Sigmoid colon (tissue), 7 donors: ENCODE data around the gene CDC14B. TPM values are rescaled to one million over a fixed set of nuclear protein-coding genes. Genes with fewer than 3 reads are reported as not detected.

Experiments used
- DNase-seq: peaks from one replicate; pipeline ENCODE4 v3.0.0-alpha.2; 2019
- H3K27ac ChIP-seq, 4 donors: fragments of 200-600 bp; sonication (generic); one replicate each; pipeline ENCODE4 v1.5.1; 2016 to 2019; ENCODE audit warnings: mild to moderate bottlenecking in 1 of 4
- H3K27me3 ChIP-seq, 3 donors: fragments of 200-600 bp; sonication (generic); one replicate each; pipeline ENCODE4 v1.5.1; 2019; ENCODE audit warnings: mild to moderate bottlenecking in 1 of 3
- H3K36me3 ChIP-seq, 4 donors: fragments of 200-600 bp; sonication (generic); one replicate each; pipeline ENCODE4 v1.5.1; 2016 to 2019
- H3K4me1 ChIP-seq, 4 donors: fragments of 200-600 bp; sonication (generic); one replicate each; pipeline ENCODE4 v1.5.1; 2017 to 2019
- H3K4me3 ChIP-seq, 4 donors: fragments of 200-600 bp; sonication (generic); one replicate each; pipeline ENCODE4 v1.5.1; 2017 to 2019; ENCODE audit warnings: mild to moderate bottlenecking in 2 of 4, moderate library complexity in 1 of 4
- H3K9me3 ChIP-seq, 4 donors: fragments of 200-600 bp in 3 of 4; sonication (generic) in 3 of 4; one replicate each; pipeline versions ENCODE4 v1.5.1 to v1.6.1; 2013 to 2019
- EP300 ChIP-seq, 4 donors: sonication (generic); formaldehyde crosslinking; IDR thresholded peaks; one replicate each; pipeline ENCODE4 v1.6.1; 2017; ENCODE audit warnings: antibody characterized with exemption in 4 of 4
- POLR2A ChIP-seq, 2 donors: fragments of 450-650 bp; IDR thresholded peaks; one replicate each; pipeline ENCODE4 v1.6.1; 2016; ENCODE audit warnings: antibody characterized with exemption in 2 of 2, mild to moderate bottlenecking in 2 of 2, moderate library complexity in 2 of 2
- POLR2AphosphoS5 ChIP-seq, 4 donors: sonication (generic); formaldehyde crosslinking; IDR thresholded peaks; one replicate each; pipeline ENCODE4 v1.6.1; 2017; ENCODE audit warnings: antibody characterized with exemption in 4 of 4
- WGBS, 2 donors: extraction: QIAGEN DNeasy Blood & Tissue Kit; methylation state at CpG; one replicate each; pipeline ENCODE4 v1.1.7; 2013; 5-methylcytosine and 5-hydroxymethylcytosine counted together
- intact Hi-C: fragments of 100-400 bp; cut with DNase I; formaldehyde crosslinking; loops from one replicate; pipeline ENCODE4 v1.15.1; 2023
- polyA plus RNA-seq, 3 donors: library from polyadenylated mRNA; stranded (reverse); fragments of 200-250 nt; gene quantifications; one replicate each; pipeline ENCODE4 v1.2.3, GENCODE V29; 2013
- total RNA-seq, 4 donors: library from RNA; depleted of rRNA; stranded (reverse); fragments of >200 nt; gene quantifications; one replicate each; pipeline ENCODE4 v1.1.0, GENCODE V29; 2016
- TF ChIP-seq, protein P1 (sequence below), 4 experiments: fragments of 450-650 bp in 3 of 4; fragments of 200-600 bp in 1 of 4; IDR thresholded peaks; one replicate each; pipeline ENCODE4 v1.5.1; 2016 to 2019; ENCODE audit warnings: antibody characterized with exemption in 4 of 4, mild to moderate bottlenecking in 3 of 4, moderate library complexity in 2 of 4
- donor health status: healthy with polysubstance abuse.
- donor health status: Bipolar disorder and iron deficiency.
- donor health status: healthy.

Gene CDC14B
- total and polyA plus RNA-seq, 7 donors = 5.6 to 35.7 (median 12.5) TPM

- H3K27me3 ChIP-seq = no peaks in the 10 kb centered on the region
- intact Hi-C loops = no loop called here
- no peaks in the 10 kb centered on the region for H3K36me3 ChIP-seq
- H3K4me1 ChIP-seq = peaks cover 0 to 26% (median 23%) of the 10 kb centered on the region in 4 donors
- 29 to 56% methylated on average over 12 of the region's 12 CpGs for WGBS, 2 donors
- H3K9me3 ChIP-seq = no peaks in the 10 kb centered on the region
- TF ChIP-seq POLR2AphosphoS5 (IDR thresholded peaks at IDR 0.05) (peak; percentile 22 to 80 (median 58)), EP300 (IDR thresholded peaks at IDR 0.05) (peak in 1 of 4 donors; percentile 19), POLR2A (IDR thresholded peaks at IDR 0.05) (no peak)
- peak overlapping the region; percentile 59 to 80 (median 70) for H3K27ac ChIP-seq
- DNase-seq = peak; percentile 82
- H3K4me3 ChIP-seq = peak overlapping the region in 3 of 4 donors; percentile 3 to 12 (median 6)
Measured at GRCh38 chr9:96612105-96612965, 7.3 kb downstream of the CDC14B start.

DNA sequence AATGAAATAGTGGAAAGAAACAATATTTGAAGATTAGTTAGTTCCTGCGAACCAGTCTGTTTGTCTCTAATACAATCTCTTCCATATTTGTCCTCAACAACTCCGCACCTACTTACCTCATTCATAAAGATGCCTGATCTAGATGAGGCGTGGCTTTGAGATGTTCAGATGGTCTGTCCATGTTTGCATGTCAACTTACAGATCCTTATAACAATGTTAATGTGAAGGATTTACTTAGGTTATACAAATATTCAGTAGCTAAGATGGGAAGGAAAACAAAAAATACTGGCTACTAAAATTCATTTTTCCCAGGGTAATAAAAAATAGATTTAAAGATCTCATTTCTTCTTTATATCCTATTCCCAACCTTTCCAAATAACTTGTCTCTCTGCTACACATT is 8.3 kb downstream of the CDC14B start:
- TF ChIP-seq, protein P1, sequence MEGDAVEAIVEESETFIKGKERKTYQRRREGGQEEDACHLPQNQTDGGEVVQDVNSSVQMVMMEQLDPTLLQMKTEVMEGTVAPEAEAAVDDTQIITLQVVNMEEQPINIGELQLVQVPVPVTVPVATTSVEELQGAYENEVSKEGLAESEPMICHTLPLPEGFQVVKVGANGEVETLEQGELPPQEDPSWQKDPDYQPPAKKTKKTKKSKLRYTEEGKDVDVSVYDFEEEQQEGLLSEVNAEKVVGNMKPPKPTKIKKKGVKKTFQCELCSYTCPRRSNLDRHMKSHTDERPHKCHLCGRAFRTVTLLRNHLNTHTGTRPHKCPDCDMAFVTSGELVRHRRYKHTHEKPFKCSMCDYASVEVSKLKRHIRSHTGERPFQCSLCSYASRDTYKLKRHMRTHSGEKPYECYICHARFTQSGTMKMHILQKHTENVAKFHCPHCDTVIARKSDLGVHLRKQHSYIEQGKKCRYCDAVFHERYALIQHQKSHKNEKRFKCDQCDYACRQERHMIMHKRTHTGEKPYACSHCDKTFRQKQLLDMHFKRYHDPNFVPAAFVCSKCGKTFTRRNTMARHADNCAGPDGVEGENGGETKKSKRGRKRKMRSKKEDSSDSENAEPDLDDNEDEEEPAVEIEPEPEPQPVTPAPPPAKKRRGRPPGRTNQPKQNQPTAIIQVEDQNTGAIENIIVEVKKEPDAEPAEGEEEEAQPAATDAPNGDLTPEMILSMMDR (IDR thresholded peaks at IDR 0.05) = no peak
- no peak for TF ChIP-seq POLR2A (IDR thresholded peaks at IDR 0.05)
- no peak for TF ChIP-seq EP300 (IDR thresholded peaks at IDR 0.05)
- no peak for TF ChIP-seq POLR2AphosphoS5 (IDR thresholded peaks at IDR 0.05)
- peak overlapping the region; percentile 59 to 80 (median 70) for H3K27ac ChIP-seq
- no peaks in the 10 kb centered on the region for H3K27me3 ChIP-seq
- no peak overlapping the region for H3K4me3 ChIP-seq
- no peak for DNase-seq
- H3K4me1 ChIP-seq = peaks cover 0 to 26% (median 23%) of the 10 kb centered on the region in 4 donors
- no peaks in the 10 kb centered on the region for H3K9me3 ChIP-seq
- WGBS, 2 donors = 96 to 97% methylated on average over 3 of the region's 3 CpGs
- intact Hi-C loops = no loop called here
- H3K36me3 ChIP-seq = no peaks in the 10 kb centered on the region

DNA sequence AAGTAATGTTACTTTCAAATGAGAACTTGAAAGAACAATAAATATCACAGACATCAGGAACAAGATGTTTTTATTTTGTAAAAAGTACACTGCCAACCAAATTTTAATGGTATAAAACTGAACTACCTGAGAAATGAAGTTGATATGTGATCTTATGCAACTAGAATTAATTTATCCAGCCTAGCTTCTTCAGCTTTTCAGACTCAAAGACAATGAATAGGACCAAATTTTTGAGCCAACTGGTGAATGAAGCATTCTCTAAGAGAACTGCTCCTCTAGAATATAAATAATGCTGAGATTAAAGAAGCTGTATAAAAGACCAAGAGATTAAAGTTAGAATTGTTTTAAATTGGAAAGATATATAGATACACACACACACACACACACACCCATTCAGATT is 9.9 kb downstream of the CDC14B start:
- H3K27ac ChIP-seq = no peak overlapping the region
- TF ChIP-seq POLR2A (IDR thresholded peaks at IDR 0.05) = no peak
- no peak for TF ChIP-seq EP300 (IDR thresholded peaks at IDR 0.05)
- no peak for TF ChIP-seq POLR2AphosphoS5 (IDR thresholded peaks at IDR 0.05)
- TF ChIP-seq, protein P1 (IDR thresholded peaks at IDR 0.05) = no peak
- DNase-seq = no peak
- H3K4me3 ChIP-seq = no peak overlapping the region
- H3K9me3 ChIP-seq = no peaks in the 10 kb centered on the region
- H3K4me1 ChIP-seq = peaks cover 0 to 26% (median 23%) of the 10 kb centered on the region in 4 donors
- intact Hi-C loops = no loop called here
- H3K36me3 ChIP-seq = no peaks in the 10 kb centered on the region
- H3K27me3 ChIP-seq = no peaks in the 10 kb centered on the region

DNA sequence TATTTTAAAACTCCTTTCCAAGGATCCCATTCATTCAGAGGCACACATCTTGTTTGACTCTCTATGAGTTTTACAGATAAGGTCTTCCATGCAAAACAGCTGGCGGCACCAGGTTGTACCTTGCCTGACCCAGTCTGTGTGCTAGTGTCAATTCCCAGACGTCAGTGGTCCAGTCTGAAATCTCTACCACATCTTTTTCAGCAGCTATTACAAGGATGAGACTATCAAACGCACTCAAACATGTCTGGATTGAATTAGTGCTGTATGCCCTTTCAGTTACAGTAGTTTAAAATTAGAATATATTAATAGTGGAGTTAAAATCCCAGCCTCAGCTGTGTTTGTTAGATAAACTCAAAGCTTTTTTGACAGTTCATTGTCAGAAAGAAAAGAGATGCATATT is 11.7 kb downstream of the CDC14B start:
- Histone ChIP-seq H3K4me3 (no peak overlapping the region), H3K27ac (no peak overlapping the region), H3K4me1 (peaks cover 0 to 37% (median 27%) of the 10 kb centered on the region in 4 donors), H3K36me3 (no peaks in the 10 kb centered on the region), H3K27me3 (no peaks in the 10 kb centered on the region), H3K9me3 (no peaks in the 10 kb centered on the region)
- 90% methylated on average over 3 of the region's 3 CpGs for WGBS, 2 donors
- intact Hi-C loops = no loop called here
- TF ChIP-seq, protein P1 (IDR thresholded peaks at IDR 0.05) = no peak
- TF ChIP-seq POLR2AphosphoS5 (IDR thresholded peaks at IDR 0.05) = no peak
- TF ChIP-seq EP300 (IDR thresholded peaks at IDR 0.05) = no peak
- TF ChIP-seq POLR2A (IDR thresholded peaks at IDR 0.05) = no peak
- DNase-seq = no peak

DNA sequence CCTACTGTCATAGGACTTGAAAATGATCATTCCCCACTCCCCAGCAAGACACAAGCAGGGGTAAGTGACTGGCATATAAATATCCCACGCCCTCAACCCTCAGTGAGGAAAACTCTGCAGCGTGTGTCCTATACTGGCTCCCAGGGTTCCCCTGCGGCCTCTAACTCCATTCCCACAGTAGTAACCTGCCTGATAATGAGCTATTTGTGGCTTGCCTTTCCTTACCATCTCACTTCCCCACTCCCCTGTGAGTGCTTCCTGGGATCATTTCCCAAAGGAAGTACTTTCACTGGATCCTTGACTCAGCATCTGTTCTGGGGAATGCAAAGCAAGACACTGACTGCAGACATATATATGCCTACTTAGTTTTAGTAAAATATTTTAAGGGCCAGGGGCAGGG is 14.3 kb downstream of the CDC14B start:
- intact Hi-C loops = no loop called here
- DNase-seq = no peak
- WGBS, 2 donors = 92 to 93% methylated on average over 3 of the region's 3 CpGs
- Histone ChIP-seq H3K4me1 (peaks cover 0 to 19% (median 10%) of the 10 kb centered on the region in 4 donors), H3K36me3 (no peaks in the 10 kb centered on the region), H3K27ac (no peak overlapping the region), H3K27me3 (no peaks in the 10 kb centered on the region), H3K4me3 (no peak overlapping the region), H3K9me3 (no peaks in the 10 kb centered on the region)
- TF ChIP-seq, protein P1 (IDR thresholded peaks at IDR 0.05) = no peak
- TF ChIP-seq EP300 (IDR thresholded peaks at IDR 0.05) (no peak), POLR2AphosphoS5 (IDR thresholded peaks at IDR 0.05) (no peak), POLR2A (IDR thresholded peaks at IDR 0.05) (no peak)
